SK-N-SH treated with all-trans-retinoic acid at 6 μM for 48 hours (cell line): ENCODE data around the gene SYNGR1.

Experiments used
- ATAC-seq: fragments of 200-7000 bp; cut with Tn5 transposase; 3 replicates; pipeline ENCODE4 v1.9.1; 2020; ENCODE audit warnings: mild to moderate bottlenecking, moderate library complexity
- BACH2 ChIP-seq: fragments of 250-450 bp; sonication (Bioruptor Pico); IDR thresholded peaks from 2 replicates; pipeline ENCODE4 v1.9.0; 2021; ENCODE audit warnings: mild to moderate bottlenecking, borderline replicate concordance
- CSDC2 ChIP-seq: fragments of 250-450 bp; sonication (Bioruptor Pico); IDR thresholded peaks from 2 replicates; pipeline ENCODE4 v1.5.0; 2020; ENCODE audit warnings: mild to moderate bottlenecking, moderate library complexity
- ESRRG ChIP-seq: fragments of 250-450 bp; sonication (Bioruptor Pico); IDR thresholded peaks from 2 replicates; pipeline ENCODE4 v1.6.1; 2021; ENCODE audit warnings: mild to moderate bottlenecking
- GLIS3 ChIP-seq: fragments of 250-450 bp; sonication (Bioruptor Pico); IDR thresholded peaks from 2 replicates; pipeline ENCODE4 v1.5.0; 2020; ENCODE audit warnings: mild to moderate bottlenecking, moderate library complexity
- ISL1 ChIP-seq: fragments of 250-450 bp; sonication (Bioruptor Pico); IDR thresholded peaks from 2 replicates; pipeline ENCODE4 v2.1.2; 2022; ENCODE audit warnings: mild to moderate bottlenecking, moderate library complexity
- RARB ChIP-seq: fragments of 250-450 bp; sonication (Bioruptor Pico); IDR thresholded peaks from 2 replicates; pipeline ENCODE4 v1.8.0; 2021; ENCODE audit warnings: mild to moderate bottlenecking, moderate library complexity
- SNAI2 ChIP-seq: fragments of 250-450 bp; sonication (Bioruptor Pico); IDR thresholded peaks from 2 replicates; pipeline ENCODE4 v1.5.0; 2020; ENCODE audit warnings: mild to moderate bottlenecking, moderate library complexity
- TCF4 ChIP-seq: fragments of 250-450 bp; sonication (Bioruptor Pico); IDR thresholded peaks from 2 replicates; pipeline ENCODE4 v1.8.0; 2021; ENCODE audit warnings: mild to moderate bottlenecking, moderate library complexity, borderline replicate concordance
- TOX ChIP-seq: fragments of 250-450 bp; sonication (Bioruptor Pico); IDR thresholded peaks from 2 replicates; pipeline ENCODE4 v1.8.0; 2021; ENCODE audit warnings: mild to moderate bottlenecking, moderate library complexity, borderline replicate concordance
- ZC3H10 ChIP-seq: fragments of 250-450 bp; sonication (Bioruptor Pico); IDR thresholded peaks from 2 replicates; pipeline ENCODE4 v1.5.1; 2021; ENCODE audit warnings: mild to moderate bottlenecking, moderate library complexity
- ZFP3 ChIP-seq: fragments of 250-450 bp; sonication (Bioruptor Pico); IDR thresholded peaks from 2 replicates; pipeline ENCODE4 v1.5.0; 2020; ENCODE audit warnings: mild to moderate bottlenecking, moderate library complexity
- ZFP30 ChIP-seq: fragments of 450-650 bp; formaldehyde crosslinking; IDR thresholded peaks from 2 replicates; pipeline ENCODE4 v1.5.0; 2022; ENCODE audit warnings: mild to moderate bottlenecking, moderate library complexity
- ZNF565 ChIP-seq: fragments of 450-650 bp; formaldehyde crosslinking; conservative IDR thresholded peaks from 2 replicates; pipeline ENCODE4 v1.5.0; 2020; ENCODE audit warnings: low read depth, mild to moderate bottlenecking, moderate library complexity
- ZNF70 ChIP-seq: fragments of 450-650 bp; formaldehyde crosslinking; IDR thresholded peaks from 2 replicates; pipeline ENCODE4 v1.5.0; 2020; ENCODE audit warnings: mild to moderate bottlenecking, moderate library complexity
- ZNF8 ChIP-seq: fragments of 450-650 bp; formaldehyde crosslinking; IDR thresholded peaks from 2 replicates; pipeline ENCODE4 v1.5.0; 2020; ENCODE audit warnings: mild to moderate bottlenecking, moderate library complexity
- TF ChIP-seq, protein P1 (sequence below): fragments of 250-450 bp; sonication (Bioruptor Pico); IDR thresholded peaks from 2 replicates; pipeline ENCODE4 v1.5.1; 2020; ENCODE audit warnings: low read depth, mild to moderate bottlenecking, moderate library complexity
- TF ChIP-seq, protein P2 (sequence below): fragments of 250-450 bp; sonication (Bioruptor Pico); IDR thresholded peaks from 2 replicates; pipeline ENCODE4 v1.5.1; 2021; ENCODE audit warnings: mild to moderate bottlenecking, moderate library complexity
- TF ChIP-seq, protein P3 (sequence below): fragments of 250-450 bp; sonication (Bioruptor Pico); IDR thresholded peaks from 2 replicates; pipeline ENCODE4 v1.8.0; 2020; ENCODE audit warnings: mild to moderate bottlenecking, moderate library complexity, borderline replicate concordance
- TF ChIP-seq, protein P4 (sequence below): fragments of 250-450 bp; sonication (Bioruptor Pico); IDR thresholded peaks from 2 replicates; pipeline ENCODE4 v1.5.0; 2020; ENCODE audit warnings: mild to moderate bottlenecking, moderate library complexity

Gene SYNGR1

DNA sequence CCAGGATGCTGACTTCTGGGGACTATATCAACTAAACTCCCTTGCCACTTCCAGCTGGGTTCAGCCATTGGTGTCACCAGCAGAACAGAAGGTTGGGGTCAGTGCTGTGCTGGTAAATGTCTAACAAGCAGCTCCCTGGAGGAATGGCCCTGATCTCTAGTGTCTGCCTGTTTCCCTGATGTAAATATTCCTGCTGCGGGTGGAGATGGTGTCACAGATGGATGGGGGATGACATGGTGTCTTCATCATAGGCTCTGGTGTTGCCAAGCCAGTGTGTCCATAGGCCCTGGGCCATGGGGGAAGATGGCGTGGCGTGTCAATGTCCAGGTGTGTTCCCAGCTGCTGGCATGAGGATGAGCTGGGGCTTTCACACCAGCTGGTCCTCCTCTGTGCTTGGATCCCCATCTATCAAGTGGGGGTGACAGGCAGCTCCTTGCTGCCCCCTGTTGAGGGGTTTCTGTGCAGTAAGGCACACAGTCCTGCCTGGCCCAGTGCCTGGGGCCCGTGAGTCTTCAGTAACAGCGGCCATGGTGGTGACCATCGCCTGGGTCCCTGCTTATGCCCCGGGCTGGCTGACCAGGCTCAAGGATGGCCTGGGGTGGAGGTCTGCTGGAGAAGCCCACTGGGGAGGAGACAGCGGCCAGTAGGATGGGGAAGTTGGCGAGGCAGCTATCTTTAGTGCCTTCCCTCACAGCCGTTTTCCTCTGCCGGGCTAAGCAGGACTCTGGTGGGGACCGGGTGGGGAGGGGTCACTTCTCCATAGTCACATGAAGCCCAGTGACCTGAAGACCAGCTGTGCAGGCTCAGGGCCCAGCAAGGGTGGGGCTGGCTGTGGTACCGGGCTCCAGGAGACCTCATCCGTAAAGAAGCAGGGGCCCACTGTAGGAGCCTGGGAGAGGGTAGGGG, 43.1 kb upstream of the SYNGR1 start:
- ATAC-seq = no peak
- no peak for TF ChIP-seq ZFP3 (CRISPR knock-in tag)
- TF ChIP-seq GLIS3 (CRISPR knock-in tag) = no peak
- TF ChIP-seq ZFP30 (CRISPR knock-in tag) = no peak
- TF ChIP-seq CSDC2 = no peak
- TF ChIP-seq RARB (CRISPR knock-in tag) = no peak
- TF ChIP-seq ZNF8 (CRISPR knock-in tag) = no peak
- TF ChIP-seq, protein P1, sequence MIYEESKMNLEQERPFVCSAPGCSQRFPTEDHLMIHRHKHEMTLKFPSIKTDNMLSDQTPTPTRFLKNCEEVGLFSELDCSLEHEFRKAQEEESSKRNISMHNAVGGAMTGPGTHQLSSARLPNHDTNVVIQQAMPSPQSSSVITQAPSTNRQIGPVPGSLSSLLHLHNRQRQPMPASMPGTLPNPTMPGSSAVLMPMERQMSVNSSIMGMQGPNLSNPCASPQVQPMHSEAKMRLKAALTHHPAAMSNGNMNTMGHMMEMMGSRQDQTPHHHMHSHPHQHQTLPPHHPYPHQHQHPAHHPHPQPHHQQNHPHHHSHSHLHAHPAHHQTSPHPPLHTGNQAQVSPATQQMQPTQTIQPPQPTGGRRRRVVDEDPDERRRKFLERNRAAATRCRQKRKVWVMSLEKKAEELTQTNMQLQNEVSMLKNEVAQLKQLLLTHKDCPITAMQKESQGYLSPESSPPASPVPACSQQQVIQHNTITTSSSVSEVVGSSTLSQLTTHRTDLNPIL (CRISPR knock-in tag) = no peak
- TF ChIP-seq ZNF565 (CRISPR knock-in tag) = no peak
- TF ChIP-seq, protein P2, sequence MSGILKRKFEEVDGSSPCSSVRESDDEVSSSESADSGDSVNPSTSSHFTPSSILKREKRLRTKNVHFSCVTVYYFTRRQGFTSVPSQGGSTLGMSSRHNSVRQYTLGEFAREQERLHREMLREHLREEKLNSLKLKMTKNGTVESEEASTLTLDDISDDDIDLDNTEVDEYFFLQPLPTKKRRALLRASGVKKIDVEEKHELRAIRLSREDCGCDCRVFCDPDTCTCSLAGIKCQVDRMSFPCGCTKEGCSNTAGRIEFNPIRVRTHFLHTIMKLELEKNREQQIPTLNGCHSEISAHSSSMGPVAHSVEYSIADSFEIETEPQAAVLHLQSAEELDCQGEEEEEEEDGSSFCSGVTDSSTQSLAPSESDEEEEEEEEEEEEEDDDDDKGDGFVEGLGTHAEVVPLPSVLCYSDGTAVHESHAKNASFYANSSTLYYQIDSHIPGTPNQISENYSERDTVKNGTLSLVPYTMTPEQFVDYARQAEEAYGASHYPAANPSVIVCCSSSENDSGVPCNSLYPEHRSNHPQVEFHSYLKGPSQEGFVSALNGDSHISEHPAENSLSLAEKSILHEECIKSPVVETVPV = no peak
- no peak for TF ChIP-seq ISL1 (CRISPR knock-in tag)
- TF ChIP-seq, protein P3, sequence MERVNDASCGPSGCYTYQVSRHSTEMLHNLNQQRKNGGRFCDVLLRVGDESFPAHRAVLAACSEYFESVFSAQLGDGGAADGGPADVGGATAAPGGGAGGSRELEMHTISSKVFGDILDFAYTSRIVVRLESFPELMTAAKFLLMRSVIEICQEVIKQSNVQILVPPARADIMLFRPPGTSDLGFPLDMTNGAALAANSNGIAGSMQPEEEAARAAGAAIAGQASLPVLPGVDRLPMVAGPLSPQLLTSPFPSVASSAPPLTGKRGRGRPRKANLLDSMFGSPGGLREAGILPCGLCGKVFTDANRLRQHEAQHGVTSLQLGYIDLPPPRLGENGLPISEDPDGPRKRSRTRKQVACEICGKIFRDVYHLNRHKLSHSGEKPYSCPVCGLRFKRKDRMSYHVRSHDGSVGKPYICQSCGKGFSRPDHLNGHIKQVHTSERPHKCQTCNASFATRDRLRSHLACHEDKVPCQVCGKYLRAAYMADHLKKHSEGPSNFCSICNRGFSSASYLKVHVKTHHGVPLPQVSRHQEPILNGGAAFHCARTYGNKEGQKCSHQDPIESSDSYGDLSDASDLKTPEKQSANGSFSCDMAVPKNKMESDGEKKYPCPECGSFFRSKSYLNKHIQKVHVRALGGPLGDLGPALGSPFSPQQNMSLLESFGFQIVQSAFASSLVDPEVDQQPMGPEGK (CRISPR knock-in tag) = no peak
- TF ChIP-seq ZC3H10 (CRISPR knock-in tag) = no peak
- no peak for TF ChIP-seq ZNF70 (CRISPR knock-in tag)
- TF ChIP-seq, protein P4, sequence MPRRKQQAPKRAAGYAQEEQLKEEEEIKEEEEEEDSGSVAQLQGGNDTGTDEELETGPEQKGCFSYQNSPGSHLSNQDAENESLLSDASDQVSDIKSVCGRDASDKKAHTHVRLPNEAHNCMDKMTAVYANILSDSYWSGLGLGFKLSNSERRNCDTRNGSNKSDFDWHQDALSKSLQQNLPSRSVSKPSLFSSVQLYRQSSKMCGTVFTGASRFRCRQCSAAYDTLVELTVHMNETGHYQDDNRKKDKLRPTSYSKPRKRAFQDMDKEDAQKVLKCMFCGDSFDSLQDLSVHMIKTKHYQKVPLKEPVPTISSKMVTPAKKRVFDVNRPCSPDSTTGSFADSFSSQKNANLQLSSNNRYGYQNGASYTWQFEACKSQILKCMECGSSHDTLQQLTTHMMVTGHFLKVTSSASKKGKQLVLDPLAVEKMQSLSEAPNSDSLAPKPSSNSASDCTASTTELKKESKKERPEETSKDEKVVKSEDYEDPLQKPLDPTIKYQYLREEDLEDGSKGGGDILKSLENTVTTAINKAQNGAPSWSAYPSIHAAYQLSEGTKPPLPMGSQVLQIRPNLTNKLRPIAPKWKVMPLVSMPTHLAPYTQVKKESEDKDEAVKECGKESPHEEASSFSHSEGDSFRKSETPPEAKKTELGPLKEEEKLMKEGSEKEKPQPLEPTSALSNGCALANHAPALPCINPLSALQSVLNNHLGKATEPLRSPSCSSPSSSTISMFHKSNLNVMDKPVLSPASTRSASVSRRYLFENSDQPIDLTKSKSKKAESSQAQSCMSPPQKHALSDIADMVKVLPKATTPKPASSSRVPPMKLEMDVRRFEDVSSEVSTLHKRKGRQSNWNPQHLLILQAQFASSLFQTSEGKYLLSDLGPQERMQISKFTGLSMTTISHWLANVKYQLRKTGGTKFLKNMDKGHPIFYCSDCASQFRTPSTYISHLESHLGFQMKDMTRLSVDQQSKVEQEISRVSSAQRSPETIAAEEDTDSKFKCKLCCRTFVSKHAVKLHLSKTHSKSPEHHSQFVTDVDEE (CRISPR knock-in tag) = no peak
- no peak for TF ChIP-seq TOX

DNA sequence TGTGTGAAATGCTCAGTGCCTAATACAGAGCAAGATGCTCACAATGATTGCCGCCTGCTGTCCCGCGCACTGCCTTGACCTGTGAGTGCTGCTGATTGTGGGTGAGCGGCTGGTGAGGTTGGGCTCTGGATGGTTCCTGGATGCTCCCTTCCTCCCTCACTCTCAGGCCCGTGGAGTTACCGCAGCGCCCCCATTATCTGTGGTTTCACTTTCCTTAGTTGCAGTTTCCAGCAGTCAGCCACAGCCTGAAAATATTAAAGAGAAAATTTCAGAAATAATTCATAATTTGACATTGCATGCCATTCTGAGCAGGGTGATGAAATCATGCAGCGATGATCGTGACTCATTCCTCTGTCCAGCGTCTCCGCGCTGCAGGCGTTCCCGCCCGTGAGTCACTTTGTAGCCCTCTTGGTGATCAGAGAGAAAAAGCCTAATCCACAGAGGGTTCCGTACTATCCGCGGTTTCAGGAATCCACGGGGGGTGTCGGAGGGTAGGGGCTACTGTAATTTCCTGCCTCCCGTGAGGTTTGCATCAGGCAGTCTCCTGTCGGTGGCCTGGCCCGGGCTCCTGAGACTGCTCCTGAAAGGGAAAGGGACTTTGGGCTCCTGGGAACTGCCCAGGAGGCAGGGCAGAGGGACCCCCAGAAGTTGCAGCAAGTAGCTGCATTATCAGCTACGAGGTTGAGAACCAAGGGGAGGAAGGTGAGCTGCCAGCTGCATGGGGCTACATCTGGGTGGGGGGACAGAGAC, 41.0 kb upstream of the SYNGR1 start:
- peak; percentile 65 for ATAC-seq
- TF ChIP-seq GLIS3 (CRISPR knock-in tag) = no peak
- TF ChIP-seq ESRRG (CRISPR knock-in tag) = no peak
- TF ChIP-seq, protein P2 = no peak
- TF ChIP-seq SNAI2 = no peak
- TF ChIP-seq BACH2 = no peak
- no peak for TF ChIP-seq ZFP3 (CRISPR knock-in tag)
- TF ChIP-seq RARB (CRISPR knock-in tag) = no peak
- no peak for TF ChIP-seq ISL1 (CRISPR knock-in tag)
- TF ChIP-seq, protein P1 (CRISPR knock-in tag) = no peak
- no peak for TF ChIP-seq ZNF565 (CRISPR knock-in tag)
- TF ChIP-seq CSDC2 = no peak
- TF ChIP-seq ZNF8 (CRISPR knock-in tag) = no peak
- TF ChIP-seq TCF4 (CRISPR knock-in tag) = no peak
